Tibial nerve (tissue), 4 donors: ENCODE data around the gene MYBBP1A. TPM values are rescaled to one million over a fixed set of nuclear protein-coding genes. Genes with fewer than 3 reads are reported as not detected.

Experiments used
- DNase-seq, 2 donors: peaks; one replicate each; pipeline ENCODE4 v3.0.0-alpha.2; 2019; ENCODE audit warnings: low spot score in 2 of 2
- H3K27ac ChIP-seq, 4 donors: fragments of 200-600 bp; sonication (generic) in 3 of 4; one replicate each; pipeline ENCODE4 v1.5.1; 2017 to 2019; ENCODE audit warnings: mild to moderate bottlenecking in 1 of 4
- H3K27me3 ChIP-seq, 2 donors: fragments of 200-600 bp; sonication (generic) in 1 of 2; one replicate each; pipeline versions ENCODE4 v1.5.1 to v1.6.0; 2017 to 2019
- H3K36me3 ChIP-seq, 3 donors: fragments of 200-600 bp; sonication (generic); one replicate each; pipeline ENCODE4 v1.5.1; 2018 to 2019
- H3K4me1 ChIP-seq, 4 donors: fragments of 200-600 bp; sonication (generic) in 3 of 4; one replicate each; pipeline ENCODE4 v1.5.1; 2017 to 2019
- H3K4me3 ChIP-seq, 4 donors: fragments of 200-600 bp; sonication (generic) in 3 of 4; one replicate each; pipeline ENCODE4 v1.5.1; 2017 to 2019; ENCODE audit warnings: mild to moderate bottlenecking in 1 of 4, moderate library complexity in 1 of 4
- H3K9me3 ChIP-seq, 4 donors: fragments of 200-600 bp; sonication (generic) in 3 of 4; one replicate each; pipeline ENCODE4 v1.5.1; 2017 to 2019
- EP300 ChIP-seq, 2 donors: sonication (generic); formaldehyde crosslinking; IDR thresholded peaks; one replicate each; pipeline ENCODE4 v1.6.1; 2017; ENCODE audit warnings: antibody characterized with exemption in 2 of 2, mild to moderate bottlenecking in 1 of 2
- POLR2A ChIP-seq, 2 donors: fragments of 450-650 bp; IDR thresholded peaks; one replicate each; pipeline ENCODE4 v1.6.1; 2017; ENCODE audit warnings: antibody characterized with exemption in 2 of 2, mild to moderate bottlenecking in 2 of 2, moderate library complexity in 2 of 2
- WGBS, 2 donors: methylation state at CpG; one replicate each; pipeline ENCODE4 v1.1.5; 2018; 5-methylcytosine and 5-hydroxymethylcytosine counted together
- total RNA-seq, 4 donors: library from RNA; depleted of rRNA; stranded (reverse); fragments of >200 nt; gene quantifications; one replicate each; pipeline ENCODE4 v1.1.0, GENCODE V29; 2016
- TF ChIP-seq, protein P1 (sequence below), 5 experiments: fragments of 200-600 bp in 3 of 5; fragments of 450-650 bp in 2 of 5; sonication (generic) in 3 of 5; IDR thresholded peaks; one replicate each; pipeline ENCODE4 v1.5.1; 2016 to 2019; ENCODE audit warnings: antibody characterized with exemption in 5 of 5, mild to moderate bottlenecking in 3 of 5, moderate library complexity in 2 of 5

The MYBBP1A gene
- total RNA-seq, 4 donors from 2014 or later: 53.8 to 119 (median 54.4) TPM

- Histone ChIP-seq H3K36me3 (no peaks in the 10 kb centered on the region), H3K27ac (peak overlapping the region in 1 of 4 donors; percentile 12), H3K4me1 (peaks cover 0 to 28% (median 13%) of the 10 kb centered on the region in 4 donors), H3K9me3 (no peaks in the 10 kb centered on the region), H3K4me3 (peak overlapping the region in 3 of 4 donors; percentile 20 to 52 (median 42)), H3K27me3 (peaks cover 0 to 48% of the 10 kb centered on the region in 2 donors)
- 18 to 71% methylated on average over 1 to 7 of the region's 7 CpGs for WGBS, 2 donors
- TF ChIP-seq POLR2A (IDR thresholded peaks at IDR 0.05) (no peak), EP300 (IDR thresholded peaks at IDR 0.05) (no peak)
- TF ChIP-seq, protein P1, sequence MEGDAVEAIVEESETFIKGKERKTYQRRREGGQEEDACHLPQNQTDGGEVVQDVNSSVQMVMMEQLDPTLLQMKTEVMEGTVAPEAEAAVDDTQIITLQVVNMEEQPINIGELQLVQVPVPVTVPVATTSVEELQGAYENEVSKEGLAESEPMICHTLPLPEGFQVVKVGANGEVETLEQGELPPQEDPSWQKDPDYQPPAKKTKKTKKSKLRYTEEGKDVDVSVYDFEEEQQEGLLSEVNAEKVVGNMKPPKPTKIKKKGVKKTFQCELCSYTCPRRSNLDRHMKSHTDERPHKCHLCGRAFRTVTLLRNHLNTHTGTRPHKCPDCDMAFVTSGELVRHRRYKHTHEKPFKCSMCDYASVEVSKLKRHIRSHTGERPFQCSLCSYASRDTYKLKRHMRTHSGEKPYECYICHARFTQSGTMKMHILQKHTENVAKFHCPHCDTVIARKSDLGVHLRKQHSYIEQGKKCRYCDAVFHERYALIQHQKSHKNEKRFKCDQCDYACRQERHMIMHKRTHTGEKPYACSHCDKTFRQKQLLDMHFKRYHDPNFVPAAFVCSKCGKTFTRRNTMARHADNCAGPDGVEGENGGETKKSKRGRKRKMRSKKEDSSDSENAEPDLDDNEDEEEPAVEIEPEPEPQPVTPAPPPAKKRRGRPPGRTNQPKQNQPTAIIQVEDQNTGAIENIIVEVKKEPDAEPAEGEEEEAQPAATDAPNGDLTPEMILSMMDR (IDR thresholded peaks at IDR 0.05): no peak
- DNase-seq: no peak
Measured at GRCh38 chr17:4500191-4500571, 55.0 kb downstream of the MYBBP1A start.

DNA sequence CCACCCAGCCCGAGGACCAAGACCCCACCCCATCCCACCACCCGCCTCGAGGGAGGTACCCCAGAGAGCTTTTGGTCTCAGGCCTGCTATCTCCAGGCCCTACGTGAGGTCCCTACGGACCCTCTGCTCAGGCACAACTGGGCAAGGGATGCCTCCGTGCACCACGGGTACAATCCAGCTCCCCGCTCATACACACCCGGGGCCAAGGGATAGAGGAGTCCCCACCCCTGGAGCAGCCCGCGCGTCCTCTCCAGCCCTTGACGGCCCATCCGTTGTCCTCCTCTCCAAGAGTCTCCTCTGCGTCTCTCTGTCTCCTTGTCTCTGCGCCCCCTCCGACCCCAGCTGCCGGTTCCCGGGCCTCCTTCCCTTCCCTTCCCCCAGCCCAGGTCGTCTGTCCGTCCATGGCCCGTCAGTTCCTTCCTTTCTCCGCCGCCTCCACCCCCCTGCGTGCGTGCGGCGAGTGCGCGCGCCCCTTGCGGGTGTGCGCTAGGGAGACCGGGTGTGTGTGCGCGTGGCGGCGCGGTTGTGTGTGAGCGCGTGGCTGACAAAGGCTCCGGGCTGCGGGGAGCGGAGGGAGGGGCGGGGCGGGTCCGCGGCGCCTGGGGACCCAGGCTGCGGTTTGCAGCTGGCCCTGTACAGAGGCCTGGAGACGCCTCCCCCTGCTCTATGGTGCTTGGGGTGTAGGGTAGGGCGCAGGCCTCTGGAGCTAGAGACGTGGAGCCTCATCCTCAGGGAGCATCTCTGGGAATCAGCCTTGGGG, 55.6 kb downstream of the MYBBP1A start:
- Histone ChIP-seq H3K27ac (peak overlapping the region in 1 of 4 donors; percentile 12), H3K27me3 (peaks cover 0 to 48% of the 10 kb centered on the region in 2 donors), H3K9me3 (no peaks in the 10 kb centered on the region), H3K4me3 (peak overlapping the region; percentile 7 to 52 (median 31)), H3K36me3 (no peaks in the 10 kb centered on the region), H3K4me1 (peaks cover 0 to 28% (median 11%) of the 10 kb centered on the region in 4 donors)
- WGBS, 2 donors: 0 to 1% methylated on average over 45 to 51 of the region's 53 CpGs
- DNase-seq: no peak
- TF ChIP-seq POLR2A (IDR thresholded peaks at IDR 0.05): no peak

DNA sequence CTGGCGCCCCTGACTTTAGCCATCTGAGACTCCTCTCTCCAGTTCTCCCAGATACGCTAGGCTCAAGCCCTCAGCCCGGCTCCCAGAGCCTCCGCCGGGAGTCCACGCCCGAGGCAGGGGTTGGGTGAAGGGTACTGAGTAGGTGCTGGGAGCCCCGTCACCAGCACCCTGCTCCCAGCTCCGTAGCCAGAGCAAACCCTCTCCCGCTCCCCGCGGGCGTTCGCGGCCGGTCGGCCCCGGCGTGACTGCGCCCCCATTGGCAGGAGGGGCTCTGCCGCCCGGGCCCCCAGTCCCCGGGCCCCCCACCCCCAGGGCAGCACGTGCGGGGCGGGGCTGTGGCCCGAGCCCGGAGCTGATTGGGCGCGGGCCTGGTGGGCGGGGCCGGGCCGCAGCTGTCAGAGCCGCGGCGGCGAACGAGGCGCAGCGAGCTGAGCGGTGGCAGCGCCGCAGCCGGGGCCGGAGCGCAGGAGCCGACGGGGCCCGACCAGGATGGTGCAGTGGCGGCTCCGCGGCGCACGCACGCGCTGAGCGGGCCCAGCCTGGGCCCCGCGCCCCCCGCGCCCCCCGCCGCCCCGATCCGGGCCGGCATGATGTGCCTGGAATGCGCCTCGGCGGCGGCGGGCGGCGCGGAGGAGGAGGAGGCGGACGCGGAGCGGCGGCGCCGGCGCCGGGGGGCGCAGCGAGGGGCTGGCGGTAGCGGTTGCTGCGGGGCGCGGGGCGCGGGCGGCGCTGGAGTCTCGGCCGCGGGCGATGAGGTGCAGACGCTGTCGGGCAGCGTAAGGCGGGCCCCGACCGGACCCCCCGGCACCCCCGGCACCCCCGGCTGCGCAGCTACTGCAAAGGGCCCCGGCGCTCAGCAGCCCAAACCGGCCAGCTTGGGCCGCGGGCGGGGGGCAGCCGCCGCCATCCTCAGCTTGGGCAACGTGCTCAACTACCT, 56.5 kb downstream of the MYBBP1A start, which contains the start of gene SPNS2:
TSS of gene SPNS2 (plus strand) at position 421 of the 937 bp plus-strand sequence. CDS start at position 588, 167 bp downstream.
- Histone ChIP-seq H3K27me3 (peaks cover 0 to 42% of the 10 kb centered on the region in 2 donors), H3K4me1 (peaks cover 0 to 28% (median 10%) of the 10 kb centered on the region in 4 donors), H3K27ac (peak within 1 kb of the TSS in 1 of 4 donors; percentile 12), H3K36me3 (no peaks in the 10 kb centered on the region), H3K9me3 (no peaks in the 10 kb centered on the region), H3K4me3 (peak within 1 kb of the TSS; percentile 7 to 52 (median 31))
- 0 to 3% methylated on average over 15 to 52 of the region's 117 CpGs for WGBS, 2 donors
- DNase-seq: no peak
- TF ChIP-seq EP300 (IDR thresholded peaks at IDR 0.05) (no peak), POLR2A (IDR thresholded peaks at IDR 0.05) (no peak)
- TF ChIP-seq, protein P1 (IDR thresholded peaks at IDR 0.05): no peak

- Histone ChIP-seq H3K4me1 (peaks cover 0 to 28% (median 10%) of the 10 kb centered on the region in 4 donors), H3K27ac (no peak overlapping the region), H3K27me3 (peaks cover 0 to 28% of the 10 kb centered on the region in 2 donors), H3K36me3 (no peaks in the 10 kb centered on the region), H3K9me3 (no peaks in the 10 kb centered on the region), H3K4me3 (no peak overlapping the region)
- TF ChIP-seq EP300 (IDR thresholded peaks at IDR 0.05) (no peak), POLR2A (IDR thresholded peaks at IDR 0.05) (no peak)
- TF ChIP-seq, protein P1 (IDR thresholded peaks at IDR 0.05): no peak
- WGBS, 2 donors: 70 to 74% methylated on average over 23 of the region's 23 CpGs
- no peak for DNase-seq
Measured at GRCh38 chr17:4497101-4497824, 57.9 kb downstream of the MYBBP1A start.
